Measurements from ENCODE around the gene NCKAP5L. TPM values are rescaled to one million over a fixed set of nuclear protein-coding genes. Genes with fewer than 3 reads are reported as not detected.

The NCKAP5L gene
- total and polyA plus RNA-seq, 3 donors from 2014 or later = 22.0 to 79.7 (median 63.5) TPM

DNA sequence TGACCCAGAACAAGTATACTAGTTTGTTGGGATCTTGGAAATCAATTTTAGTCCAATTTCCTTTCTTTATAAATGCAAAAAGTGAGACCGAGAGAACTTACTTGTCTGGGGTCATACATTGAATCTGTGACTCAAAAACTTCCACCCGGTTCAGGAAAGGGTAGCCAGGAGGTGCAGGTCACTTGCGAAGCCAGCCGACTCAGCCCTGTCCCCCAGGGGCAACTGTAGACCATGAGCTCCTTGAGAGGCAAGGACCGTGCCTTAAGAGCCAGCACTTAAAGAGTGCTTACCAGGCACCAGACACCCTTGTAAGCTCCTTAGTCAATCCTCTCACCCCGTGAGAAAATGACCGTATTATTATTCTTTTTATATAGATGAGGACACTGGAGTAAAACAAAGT, 15.2 kb upstream of the NCKAP5L start:
- no peaks in the 10 kb centered on the region for H3K27me3 ChIP-seq
- TF ChIP-seq, protein P1, sequence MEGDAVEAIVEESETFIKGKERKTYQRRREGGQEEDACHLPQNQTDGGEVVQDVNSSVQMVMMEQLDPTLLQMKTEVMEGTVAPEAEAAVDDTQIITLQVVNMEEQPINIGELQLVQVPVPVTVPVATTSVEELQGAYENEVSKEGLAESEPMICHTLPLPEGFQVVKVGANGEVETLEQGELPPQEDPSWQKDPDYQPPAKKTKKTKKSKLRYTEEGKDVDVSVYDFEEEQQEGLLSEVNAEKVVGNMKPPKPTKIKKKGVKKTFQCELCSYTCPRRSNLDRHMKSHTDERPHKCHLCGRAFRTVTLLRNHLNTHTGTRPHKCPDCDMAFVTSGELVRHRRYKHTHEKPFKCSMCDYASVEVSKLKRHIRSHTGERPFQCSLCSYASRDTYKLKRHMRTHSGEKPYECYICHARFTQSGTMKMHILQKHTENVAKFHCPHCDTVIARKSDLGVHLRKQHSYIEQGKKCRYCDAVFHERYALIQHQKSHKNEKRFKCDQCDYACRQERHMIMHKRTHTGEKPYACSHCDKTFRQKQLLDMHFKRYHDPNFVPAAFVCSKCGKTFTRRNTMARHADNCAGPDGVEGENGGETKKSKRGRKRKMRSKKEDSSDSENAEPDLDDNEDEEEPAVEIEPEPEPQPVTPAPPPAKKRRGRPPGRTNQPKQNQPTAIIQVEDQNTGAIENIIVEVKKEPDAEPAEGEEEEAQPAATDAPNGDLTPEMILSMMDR (IDR thresholded peaks at IDR 0.05) = no peak
- no peak for TF ChIP-seq POLR2A (IDR thresholded peaks at IDR 0.05)
- 45 to 74% methylated on average over 7 of the region's 7 CpGs for WGBS, 2 donors
- peak overlapping the region; percentile 51 to 93 for H3K4me3 ChIP-seq
- no peaks in the 10 kb centered on the region for H3K36me3 ChIP-seq (ENCODE audit: low read depth, missing control alignments)
- H3K4me1 ChIP-seq = peaks cover 15% of the 10 kb centered on the region
- no peak for DNase-seq
- intact Hi-C loops (cut with DNase I; ENCODE audit: low total_unique reads) = no loop called here
- H3K9me3 ChIP-seq = no peaks in the 10 kb centered on the region
- peak overlapping the region; percentile 64 to 81 for H3K27ac ChIP-seq

DNA sequence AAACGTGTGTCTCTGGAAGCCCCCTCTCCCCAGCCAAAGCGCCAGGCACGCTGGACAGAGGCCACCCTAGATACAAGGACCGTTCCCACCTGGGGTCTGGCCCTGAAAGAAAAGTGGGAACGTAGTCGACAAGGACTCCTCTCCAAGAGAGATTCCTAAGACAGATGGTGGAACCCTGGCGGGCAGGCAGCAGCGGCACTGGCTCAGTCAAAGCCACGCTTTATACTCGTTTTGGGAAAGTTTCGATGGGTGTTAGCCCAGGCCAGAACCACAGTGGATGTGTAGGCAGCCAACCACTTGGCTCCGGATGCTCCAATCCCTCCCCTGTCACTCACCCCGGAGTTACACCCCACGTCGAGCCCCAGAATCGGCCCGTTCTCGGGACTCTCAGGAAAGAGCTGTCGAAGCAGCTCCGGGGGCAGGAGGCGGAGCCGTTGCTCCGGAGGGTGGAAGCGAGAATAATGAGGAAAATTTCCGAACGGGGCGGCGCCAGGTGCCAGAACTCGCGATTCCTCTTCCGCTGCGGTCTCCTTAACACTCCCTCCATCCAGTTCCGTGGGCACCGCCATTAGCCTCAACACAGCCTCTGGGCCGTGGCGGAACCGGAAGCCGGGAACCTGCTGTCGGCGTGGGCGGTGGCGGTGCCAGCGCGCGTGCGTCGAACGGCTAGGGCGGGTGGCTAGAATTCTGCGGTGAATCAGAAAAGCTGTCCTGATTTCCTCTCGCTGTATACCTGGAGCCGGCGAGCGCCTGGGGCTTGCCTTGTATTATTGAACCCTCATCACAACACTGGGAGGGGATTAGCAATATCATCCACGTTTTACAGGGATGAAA, 14.5 kb upstream of the NCKAP5L start, which contains the start of gene BCDIN3D:
TSS of gene BCDIN3D (minus strand) at position 588 of the 834 bp plus-strand sequence. CDS start at position 569, 19 bp downstream.
- Histone ChIP-seq H3K9me3 (no peaks in the 10 kb centered on the region), H3K27me3 (no peaks in the 10 kb centered on the region), H3K4me3 (peak within 1 kb of the TSS; percentile 51 to 93), H3K36me3 (ENCODE audit: low read depth, missing control alignments) (no peaks in the 10 kb centered on the region), H3K4me1 (peaks cover 15% of the 10 kb centered on the region), H3K27ac (peak within 1 kb of the TSS; percentile 64 to 81)
- TF ChIP-seq, protein P1 (IDR thresholded peaks at IDR 0.05) = no peak
- TF ChIP-seq POLR2A (IDR thresholded peaks at IDR 0.05) = peak; percentile 12
- 0% methylated on average over 40 to 55 of the region's 55 CpGs for WGBS, 2 donors
- intact Hi-C loops (cut with DNase I; ENCODE audit: low total_unique reads) = no loop called here
- peak; percentile 95 for DNase-seq

DNA sequence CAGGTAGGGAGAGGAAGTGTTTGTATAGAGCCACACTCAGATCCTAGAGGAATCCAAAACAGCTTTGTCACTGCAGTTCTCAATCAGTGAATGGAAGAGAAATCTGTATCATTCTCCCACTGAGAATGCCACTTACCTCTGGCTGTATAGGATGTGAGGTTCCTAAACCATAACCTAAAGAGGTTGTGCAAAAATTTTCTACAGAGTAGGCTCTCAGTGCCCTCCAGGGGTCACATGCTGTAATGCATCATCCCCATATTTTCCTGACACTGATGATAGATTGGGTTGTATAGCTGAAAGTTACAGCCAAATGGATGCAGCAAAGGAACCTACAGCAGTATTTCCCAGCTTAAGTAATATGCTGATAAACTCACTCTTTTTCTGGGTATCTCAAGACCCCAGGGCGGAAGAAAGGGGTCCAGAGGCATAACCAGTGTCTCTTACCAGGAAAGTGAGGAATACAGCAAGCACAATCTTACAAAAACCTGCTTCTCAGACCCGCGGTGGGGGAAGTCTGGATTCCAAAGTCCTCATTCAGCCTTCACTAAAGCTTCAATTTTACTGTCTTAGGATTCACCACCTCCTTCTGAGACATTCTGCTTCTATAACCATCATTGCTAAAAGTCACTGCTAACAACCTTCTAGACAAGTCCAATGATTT, 10.9 kb upstream of the NCKAP5L start:
- intact Hi-C loops (cut with DNase I; ENCODE audit: low total_unique reads) = no loop called here
- DNase-seq = no peak
- Histone ChIP-seq H3K36me3 (ENCODE audit: low read depth, missing control alignments) (no peaks in the 10 kb centered on the region), H3K9me3 (no peaks in the 10 kb centered on the region), H3K4me3 (no peak overlapping the region), H3K27me3 (no peaks in the 10 kb centered on the region), H3K27ac (no peak overlapping the region), H3K4me1 (peaks cover 15% of the 10 kb centered on the region)
- WGBS, 2 donors = 38 to 58% methylated on average over 3 of the region's 3 CpGs
- TF ChIP-seq, protein P1 (IDR thresholded peaks at IDR 0.05) = peak; percentile 30 to 53 (median 48)
- TF ChIP-seq POLR2A (IDR thresholded peaks at IDR 0.05) = no peak

DNA sequence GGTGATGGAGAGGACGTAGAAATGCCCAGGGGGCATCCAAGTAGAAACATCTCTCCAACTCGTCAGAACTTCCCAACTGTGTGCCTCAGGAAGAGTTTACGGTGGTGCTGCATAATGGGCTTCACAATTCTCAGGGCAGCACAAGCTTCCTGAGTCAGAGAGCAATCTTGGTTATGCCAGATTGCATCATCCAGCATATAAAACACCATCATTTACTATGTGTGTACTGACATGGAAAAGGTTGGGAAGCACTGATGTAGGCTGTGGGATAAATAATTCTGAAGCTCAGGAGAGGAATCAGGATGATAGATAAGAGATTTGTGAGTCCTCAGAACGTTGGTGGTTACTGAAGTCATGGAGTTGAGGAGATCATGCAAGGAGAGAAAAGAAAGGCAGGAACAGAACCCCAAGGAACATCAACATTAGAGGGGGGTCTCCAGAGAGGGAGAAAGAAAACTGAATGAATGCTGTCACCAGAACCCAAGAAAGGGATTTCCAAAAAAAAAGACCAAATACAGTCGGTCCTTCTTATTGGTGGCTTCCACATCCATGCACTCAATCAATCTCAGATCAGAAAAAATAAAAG, 4.7 kb upstream of the NCKAP5L start:
- Histone ChIP-seq H3K4me3 (no peak overlapping the region), H3K27ac (no peak overlapping the region), H3K27me3 (no peaks in the 10 kb centered on the region), H3K9me3 (no peaks in the 10 kb centered on the region), H3K36me3 (ENCODE audit: low read depth, missing control alignments) (no peaks in the 10 kb centered on the region), H3K4me1 (peaks cover 9% of the 10 kb centered on the region)
- TF ChIP-seq, protein P1 (IDR thresholded peaks at IDR 0.05) = no peak
- no peak for TF ChIP-seq POLR2A (IDR thresholded peaks at IDR 0.05)
- 77 to 88% methylated on average over 5 of the region's 5 CpGs for WGBS, 2 donors
- DNase-seq = no peak
- intact Hi-C loops (cut with DNase I; ENCODE audit: low total_unique reads) = no loop called here

Data from testis (tissue), 3 donors.